Measurements from ENCODE around the gene C19orf85.

GRCh38 chr19:55423225-55424005, 41.1 kb downstream of the C19orf85 start:
- TF ChIP-seq CTCF (IDR thresholded peaks at IDR 0.05) (no peak), POLR2A (IDR thresholded peaks at IDR 0.05) (no peak), POLR2AphosphoS5 (IDR thresholded peaks at IDR 0.05) (no peak)

All from gastroesophageal sphincter (tissue), 3 donors.